Measurements from ENCODE around the gene RELB. TPM values are rescaled to one million over a fixed set of nuclear protein-coding genes. Genes with fewer than 3 reads are reported as not detected.

The RELB gene
- total and polyA plus RNA-seq, 10 of the 15 experiments (the other 5 are each of a cell fraction or from before 2014, with no cell fraction given) = 0.66 to 43.8 (median 12.8) TPM

- TF ChIP-seq NRF1 (conservative IDR thresholded peaks at IDR 0.05; ENCODE audit: low read depth, low read length) (no peak), SIN3A (IDR thresholded peaks at IDR 0.05; ENCODE audit: low read depth, low read length) (peak; percentile 87), BMI1 (IDR thresholded peaks at IDR 0.05; ENCODE audit: borderline replicate concordance) (no peak), SKIL (IDR thresholded peaks at IDR 0.05; ENCODE audit: low read depth, poor library complexity, severe bottlenecking) (peak; percentile 80), SP1 (IDR thresholded peaks at IDR 0.05; ENCODE audit: low read depth, low read length) (peak; percentile 52), POLR2A (IDR thresholded peaks at IDR 0.05; ENCODE audit: low read depth, low read length) (peak; percentile 83), IRF5 (IDR thresholded peaks at IDR 0.05; ENCODE audit: borderline replicate concordance) (no peak), ZNF687 (IDR thresholded peaks at IDR 0.05) (peak; percentile 89), NFYB (IDR thresholded peaks at IDR 0.05; ENCODE audit: insufficient read depth, low read depth, low read length) (no peak), CHD1 (IDR thresholded peaks at IDR 0.05; ENCODE audit: low read depth, low read length) (0 out of 2 replicates have a peak, but pooled peaks have one; percentile 42), FOXM1 (IDR thresholded peaks at IDR 0.05; ENCODE audit: low read depth, low read length) (no peak), POLR2AphosphoS5 (IDR thresholded peaks at IDR 0.05; ENCODE audit: low read length) (peak; percentile 46), KLF5 (IDR thresholded peaks at IDR 0.05; ENCODE audit: partially characterized antibody) (peak; percentile 92), CBFB (IDR thresholded peaks at IDR 0.05; ENCODE audit: low read depth) (no peak), CBX5 (IDR thresholded peaks at IDR 0.05; ENCODE audit: low read depth) (no peak; the same call in 1 of the 2 replicates), ZSCAN29 (IDR thresholded peaks at IDR 0.05) (peak; percentile 82), JUNB (IDR thresholded peaks at IDR 0.05) (no peak), BCLAF1 (IDR thresholded peaks at IDR 0.05) (0 out of 2 replicates have a peak, but pooled peaks have one; percentile 39)
Observed at GRCh38 chr19:45079063-45079910, 78.0 kb downstream of the RELB start, which contains the start of gene GEMIN7 (continued).
